K562 (cell line): Measurements from ENCODE around the gene MANEAL. TPM values are rescaled to one million over a fixed set of nuclear protein-coding genes. Genes with fewer than 3 reads are reported as not detected.

Source experiments
- CEBPB ChIP-seq: fragments of 450-650 bp; IDR thresholded peaks from 2 replicates; pipeline ENCODE4 v1.6.1; 2016; ENCODE audit warnings: missing genetic modification characterization, missing compliant biosample characterization
- CHD2 ChIP-seq: IDR thresholded peaks from 2 replicates; pipeline ENCODE4 v1.6.1; 2011; ENCODE audit warnings: low read depth, low read length
- CXXC5 ChIP-seq: fragments of 250-450 bp; sonication (Bioruptor Pico); IDR thresholded peaks from 2 replicates; pipeline ENCODE4 v1.8.0; 2022; ENCODE audit warnings: inconsistent platforms, mild to moderate bottlenecking, moderate library complexity
- DIDO1 ChIP-seq: fragments of 450-650 bp; IDR thresholded peaks from 2 replicates; pipeline ENCODE4 v1.6.1; 2016; ENCODE audit warnings: low read depth, missing biosample characterization, missing genetic modification characterization
- HDGF ChIP-seq: fragments of 450-650 bp; IDR thresholded peaks from 2 replicates; pipeline ENCODE4 v1.6.1; 2016
- KLF10 ChIP-seq: fragments of 250-450 bp; sonication (Bioruptor Pico); IDR thresholded peaks from 2 replicates; pipeline ENCODE4 v1.6.1; 2021; ENCODE audit warnings: matching md5 sums
- MAFK ChIP-seq: IDR thresholded peaks from 2 replicates; pipeline ENCODE4 v1.6.1; 2011; ENCODE audit warnings: low read length, improper control_type of control experiment
- MYBL2 ChIP-seq, 2 experiments: fragments of 450-650 bp in 1 of 2; sonication (generic) in 1 of 2; formaldehyde crosslinking in 1 of 2; IDR thresholded peaks; 2 replicates each; pipeline versions ENCODE4 v1.6.1 to v1.8.1; 2017 to 2022; ENCODE audit warnings: borderline replicate concordance in 1 of 2, inconsistent platforms in 1 of 2, low read depth in 1 of 2, mild to moderate bottlenecking in 1 of 2, missing genetic modification reagents in 1 of 2, moderate library complexity in 1 of 2
- NFE2L1 ChIP-seq: fragments of 450-650 bp; IDR thresholded peaks from 2 replicates; pipeline ENCODE4 v1.6.1; 2016; ENCODE audit warnings: missing genetic modification characterization, low read depth, mild to moderate bottlenecking, missing compliant biosample characterization, moderate library complexity, borderline replicate concordance
- POLR3A ChIP-seq: IDR thresholded peaks from 2 replicates; pipeline ENCODE4 v1.6.1; 2011; ENCODE audit warnings: borderline replicate concordance, mild to moderate bottlenecking, moderate library complexity; ENCODE audit not compliant: insufficient read length, insufficient read depth; ENCODE audit errors: extremely low read depth
- RUNX1 ChIP-seq: sonication (generic); IDR thresholded peaks from 2 replicates; pipeline ENCODE4 v1.6.1; 2016; ENCODE audit warnings: antibody characterized with exemption, low read depth
- SAFB2 ChIP-seq: fragments of 200-400 bp; formaldehyde crosslinking; IDR thresholded peaks from 2 replicates; pipeline ENCODE4 v1.6.1; 2018; ENCODE audit warnings: borderline replicate concordance, low read length, low read depth, moderate library complexity; ENCODE audit not compliant: severe bottlenecking
- SIN3B ChIP-seq: fragments of 450-650 bp; IDR thresholded peaks from 2 replicates; pipeline ENCODE4 v1.6.1; 2017; ENCODE audit warnings: low read depth, mild to moderate bottlenecking, moderate library complexity
- TAF15 ChIP-seq: fragments of 200-400 bp; formaldehyde crosslinking; IDR thresholded peaks from 2 replicates; pipeline ENCODE4 v1.6.1; 2017; ENCODE audit warnings: mild to moderate bottlenecking, low read depth, low read length, moderate library complexity
- TBP ChIP-seq: optimal IDR thresholded peaks from 2 replicates; pipeline ENCODE3; 2011; ENCODE audit warnings: low read depth, low read length, improper control_type of control experiment
- WHSC1 ChIP-seq: IDR thresholded peaks from one replicate; pipeline ENCODE4 v1.6.1; 2012; ENCODE audit warnings: low read length, control low read depth, inconsistent platforms
- ZBTB8A ChIP-seq: fragments of 450-650 bp; IDR thresholded peaks from 2 replicates; pipeline ENCODE4 v1.6.1; 2018; ENCODE audit warnings: mild to moderate bottlenecking, moderate library complexity; ENCODE audit not compliant: partially characterized antibody
- ZNF778 ChIP-seq: fragments of 450-650 bp; formaldehyde crosslinking; IDR thresholded peaks from 2 replicates; pipeline ENCODE4 v1.4.0; 2020; ENCODE audit warnings: mild to moderate bottlenecking, moderate library complexity
- polyA plus RNA-seq, 8 experiments: library from polyadenylated mRNA; depleted of rRNA in 4 of 8; stranded (reverse) in 5 of 8; unstranded in 3 of 8; fragments of >200 nt; fragmentation: Nextera tagmentation in 2 of 8; fragmentation: Illumina TruSeq in 1 of 8; extraction: Ambion mirVana in 2 of 8; extraction: Trizol in 1 of 8; gene quantifications; 2 replicates each; pipeline versions ENCODE4 v1.2.1 to v1.2.3, GENCODE V29; 2011 to 2014; ENCODE audit warnings: inconsistent platforms in 1 of 8, missing spikeins in 1 of 8
- total RNA-seq, 7 experiments: library from RNA; depleted of rRNA in 6 of 7; stranded (reverse); fragments of >200 nt in 6 of 7; fragmentation: Illumina TruSeq in 2 of 7; extraction: Trizol in 2 of 7; gene quantifications; 2 replicates each; pipeline versions ENCODE4 v1.2.1 to v1.2.3, GENCODE V29; 2011 to 2021; ENCODE audit warnings: low replicate concordance in 1 of 7
- TF ChIP-seq, protein P1 (sequence below): IDR thresholded peaks from 2 replicates; pipeline ENCODE4 v1.6.1; 2011; ENCODE audit not compliant: insufficient read length; ENCODE audit errors: extremely low read depth
- TF ChIP-seq, protein P2 (sequence below): fragments of 250-450 bp; sonication (Bioruptor Pico); IDR thresholded peaks from 2 replicates; pipeline ENCODE4 v1.5.0; 2021; ENCODE audit warnings: mild to moderate bottlenecking, moderate library complexity
- TF ChIP-seq, protein P3 (sequence below): fragments of 450-650 bp; formaldehyde crosslinking; IDR thresholded peaks from 2 replicates; pipeline ENCODE4 v1.4.0; 2020; ENCODE audit warnings: mild to moderate bottlenecking, moderate library complexity
- TF ChIP-seq, protein P4 (sequence below): IDR thresholded peaks from 3 replicates; pipeline ENCODE4 v1.6.1; 2011; ENCODE audit warnings: borderline replicate concordance, mild to moderate bottlenecking; ENCODE audit not compliant: insufficient read length, insufficient read depth

Gene MANEAL
- total and polyA plus RNA-seq, 9 of the 15 experiments (the other 6 are each of a cell fraction or from before 2014, with no cell fraction given) = 0.37 to 3.2 (median 1.2) TPM

DNA sequence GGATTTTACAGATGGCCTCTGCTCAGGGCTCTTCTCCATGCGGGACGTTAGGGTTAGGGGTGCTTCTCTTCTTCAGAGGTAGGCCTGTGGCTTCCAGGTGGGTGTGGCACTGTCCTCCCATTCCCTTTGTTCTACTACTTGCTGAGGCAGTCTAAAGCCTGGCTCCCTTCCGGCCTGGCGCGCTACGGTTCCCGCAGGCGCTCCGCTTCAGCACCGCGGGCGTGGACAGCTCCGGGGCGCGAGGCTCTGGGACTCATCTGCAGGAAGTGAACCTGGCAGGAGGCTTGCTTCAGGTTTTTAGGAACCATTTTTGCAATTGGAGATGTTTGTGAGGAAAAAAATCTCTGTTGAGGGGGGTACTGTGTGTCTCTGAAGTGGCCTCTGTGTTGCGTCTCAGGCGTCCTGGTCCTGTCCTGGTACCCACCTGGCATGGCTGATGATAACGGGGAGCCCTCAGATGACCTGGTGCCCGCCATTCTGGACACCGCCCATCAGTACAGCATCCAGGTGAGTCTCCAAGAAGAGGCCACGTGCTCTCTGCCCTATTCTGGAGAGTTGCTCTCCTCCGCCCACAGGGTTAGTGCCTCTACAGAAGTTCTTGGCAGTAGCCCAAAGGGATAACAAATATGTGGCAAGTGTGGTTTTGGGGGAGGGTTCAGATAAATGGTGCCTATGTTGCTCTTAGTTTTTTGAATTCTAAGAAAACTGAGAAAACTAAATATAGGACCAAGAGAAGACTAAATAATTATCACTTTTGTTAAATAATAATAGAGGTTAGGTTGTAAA, 1.9 kb downstream of the MANEAL start (continued):
- no peak for TF ChIP-seq SAFB2
- TF ChIP-seq CEBPB (tag) = no peak
- no peak for TF ChIP-seq CHD2
- no peak for TF ChIP-seq NFE2L1 (tag)
- TF ChIP-seq, protein P1, sequence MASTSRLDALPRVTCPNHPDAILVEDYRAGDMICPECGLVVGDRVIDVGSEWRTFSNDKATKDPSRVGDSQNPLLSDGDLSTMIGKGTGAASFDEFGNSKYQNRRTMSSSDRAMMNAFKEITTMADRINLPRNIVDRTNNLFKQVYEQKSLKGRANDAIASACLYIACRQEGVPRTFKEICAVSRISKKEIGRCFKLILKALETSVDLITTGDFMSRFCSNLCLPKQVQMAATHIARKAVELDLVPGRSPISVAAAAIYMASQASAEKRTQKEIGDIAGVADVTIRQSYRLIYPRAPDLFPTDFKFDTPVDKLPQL = no peak
- no peak for TF ChIP-seq HDGF
- TF ChIP-seq ZBTB8A = no peak
- TF ChIP-seq ZNF778 (CRISPR knock-in tag) = no peak
- TF ChIP-seq, protein P2, sequence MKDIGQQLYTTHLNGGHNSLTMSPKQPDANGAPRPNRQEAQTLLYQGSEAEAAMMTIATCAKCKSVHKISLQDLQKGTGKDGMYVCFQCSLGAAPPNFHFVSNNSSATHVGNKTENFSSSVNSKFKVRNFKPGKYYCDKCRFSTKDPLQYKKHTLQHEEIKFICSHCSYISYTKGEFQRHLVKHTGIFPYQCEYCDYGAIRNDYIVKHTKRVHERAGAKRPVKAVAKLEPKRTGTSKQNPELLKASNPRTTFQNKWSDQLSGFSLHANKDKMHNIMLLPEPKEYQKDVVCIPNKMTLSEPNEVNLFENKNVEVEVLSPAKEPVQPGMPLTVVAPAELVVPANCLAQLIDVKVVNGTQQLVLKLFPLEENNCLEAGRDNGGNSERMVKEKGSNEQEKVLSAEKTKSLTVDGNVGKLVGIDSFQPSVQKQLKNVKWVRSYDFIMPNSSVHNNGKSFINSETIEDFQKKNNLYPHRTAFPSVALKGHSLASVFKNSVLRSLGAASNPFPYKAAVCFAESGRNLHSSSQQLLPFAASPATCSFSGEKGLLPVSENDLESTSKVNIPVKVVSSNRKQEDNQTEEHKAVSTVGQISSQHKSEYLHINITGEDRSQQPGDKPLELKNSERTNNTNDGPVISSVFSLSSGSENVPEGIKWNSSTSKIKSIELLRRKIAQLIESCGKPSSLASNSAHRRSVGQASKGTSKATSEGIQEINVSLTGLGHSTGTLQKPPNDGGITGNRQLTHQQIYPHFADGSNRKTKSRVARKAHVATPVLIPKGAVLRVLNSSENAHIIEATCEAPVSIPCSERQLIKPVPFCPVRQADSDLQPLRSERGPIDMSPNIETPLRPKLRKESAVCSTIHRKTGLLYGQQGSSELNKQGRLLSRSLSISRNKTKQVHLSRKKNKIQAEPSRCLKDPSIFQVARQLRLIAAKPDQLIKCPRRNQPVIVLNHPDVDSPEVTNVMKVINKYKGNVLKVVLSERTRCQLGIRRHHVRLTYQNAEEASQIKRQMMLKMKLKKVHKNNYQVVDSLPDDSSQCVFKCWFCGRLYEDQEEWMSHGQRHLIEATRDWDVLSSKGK = no peak
- TF ChIP-seq SIN3B = no peak
- TF ChIP-seq MAFK = no peak
- no peak for TF ChIP-seq MYBL2 (IDR thresholded peaks at IDR 0.05; ENCODE audit: low read depth)
- TF ChIP-seq MYBL2 (CRISPR knock-in tag; IDR thresholded peaks at IDR 0.05; ENCODE audit: borderline replicate concordance) = no peak
- TF ChIP-seq, protein P3, sequence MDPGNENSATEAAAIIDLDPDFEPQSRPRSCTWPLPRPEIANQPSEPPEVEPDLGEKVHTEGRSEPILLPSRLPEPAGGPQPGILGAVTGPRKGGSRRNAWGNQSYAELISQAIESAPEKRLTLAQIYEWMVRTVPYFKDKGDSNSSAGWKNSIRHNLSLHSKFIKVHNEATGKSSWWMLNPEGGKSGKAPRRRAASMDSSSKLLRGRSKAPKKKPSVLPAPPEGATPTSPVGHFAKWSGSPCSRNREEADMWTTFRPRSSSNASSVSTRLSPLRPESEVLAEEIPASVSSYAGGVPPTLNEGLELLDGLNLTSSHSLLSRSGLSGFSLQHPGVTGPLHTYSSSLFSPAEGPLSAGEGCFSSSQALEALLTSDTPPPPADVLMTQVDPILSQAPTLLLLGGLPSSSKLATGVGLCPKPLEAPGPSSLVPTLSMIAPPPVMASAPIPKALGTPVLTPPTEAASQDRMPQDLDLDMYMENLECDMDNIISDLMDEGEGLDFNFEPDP (CRISPR knock-in tag) = no peak
- no peak for TF ChIP-seq TBP
- TF ChIP-seq DIDO1 (tag) = no peak
- no peak for TF ChIP-seq POLR3A
- no peak for TF ChIP-seq RUNX1
- TF ChIP-seq WHSC1 = no peak
- TF ChIP-seq CXXC5 (CRISPR knock-in tag) = peak; percentile 97
- no peak for TF ChIP-seq TAF15
- no peak for TF ChIP-seq KLF10 (CRISPR knock-in tag)
- TF ChIP-seq, protein P4, sequence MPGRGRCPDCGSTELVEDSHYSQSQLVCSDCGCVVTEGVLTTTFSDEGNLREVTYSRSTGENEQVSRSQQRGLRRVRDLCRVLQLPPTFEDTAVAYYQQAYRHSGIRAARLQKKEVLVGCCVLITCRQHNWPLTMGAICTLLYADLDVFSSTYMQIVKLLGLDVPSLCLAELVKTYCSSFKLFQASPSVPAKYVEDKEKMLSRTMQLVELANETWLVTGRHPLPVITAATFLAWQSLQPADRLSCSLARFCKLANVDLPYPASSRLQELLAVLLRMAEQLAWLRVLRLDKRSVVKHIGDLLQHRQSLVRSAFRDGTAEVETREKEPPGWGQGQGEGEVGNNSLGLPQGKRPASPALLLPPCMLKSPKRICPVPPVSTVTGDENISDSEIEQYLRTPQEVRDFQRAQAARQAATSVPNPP = no peak
